OCI-LY3 (cell line): ENCODE results near the gene NNMT.

Experiments
- H2AFZ ChIP-seq: fragments of 200-600, 300-600 bp; shearing (Covaris generic); 2 replicates; pipeline ENCODE4 v1.6.0; 2014; ENCODE audit warnings: antibody characterized with exemption, low read depth, low read length
- H3K27ac ChIP-seq: fragments of 200-600, 300-600 bp; sonication (generic); 2 replicates; pipeline ENCODE4 v1.5.1; 2014; ENCODE audit warnings: mild to moderate bottlenecking, low read length, moderate library complexity, mixed read lengths
- H3K27me3 ChIP-seq: fragments of 200-600, 300-600 bp; sonication (generic); 2 replicates; pipeline ENCODE4 v1.6.1; 2014; ENCODE audit warnings: low read depth, low read length, mixed read lengths
- H3K36me3 ChIP-seq: fragments of 200-600, 300-600 bp; sonication (generic); replicated peaks from 2 replicates; pipeline ENCODE3; 2014; ENCODE audit warnings: low read depth, low read length, mixed read lengths
- H3K4me1 ChIP-seq: fragments of 300-600, 200-600 bp; sonication (generic); 2 replicates; pipeline ENCODE4 v1.6.1; 2014; ENCODE audit warnings: low read length, mixed read lengths
- H3K4me2 ChIP-seq: fragments of 200-600, 300-600 bp; sonication (generic); 2 replicates; pipeline ENCODE4 v1.6.1; 2014; ENCODE audit warnings: low read length, mixed read lengths
- H3K4me3 ChIP-seq: fragments of 300-600, 200-600 bp; sonication (generic); 2 replicates; pipeline ENCODE4 v1.5.1; 2014; ENCODE audit warnings: antibody characterized with exemption, mild to moderate bottlenecking, low read length, moderate library complexity
- H3K79me2 ChIP-seq: fragments of 300-600, 200-600 bp; shearing (Covaris generic); 2 replicates; pipeline ENCODE4 v1.6.1; 2014; ENCODE audit warnings: mild to moderate bottlenecking, low read length, mixed read lengths
- H3K9ac ChIP-seq: fragments of 300-600, 200-600 bp; shearing (Covaris generic); 2 replicates; pipeline ENCODE4 v1.6.0; 2014; ENCODE audit warnings: mild to moderate bottlenecking, low read length, moderate library complexity
- H3K9me3 ChIP-seq: fragments of 200-600, 300-600 bp; shearing (Covaris generic); 2 replicates; pipeline ENCODE4 v1.6.1; 2014; ENCODE audit warnings: low read length, mixed read lengths; ENCODE audit not compliant: insufficient read depth
- H4K20me1 ChIP-seq: fragments of 200-600, 300-600 bp; sonication (generic); 2 replicates; pipeline ENCODE4 v1.6.1; 2016; ENCODE audit warnings: low read length, mixed read lengths; ENCODE audit not compliant: insufficient read depth
- EZH2phosphoT487 ChIP-seq: fragments of 200-600 bp; shearing (Covaris generic); IDR thresholded peaks from 2 replicates; pipeline ENCODE4 v1.6.1; 2018; ENCODE audit warnings: antibody characterized with exemption, mixed run types, low read depth
- TF ChIP-seq, protein P1 (sequence below): fragments of 200-600, 300-600 bp; sonication (generic); IDR thresholded peaks from 2 replicates; pipeline ENCODE4 v1.5.1; 2014; ENCODE audit warnings: antibody characterized with exemption, low read length, low read depth

NNMT gene

GRCh38 chr11:114254571-114255146 lies 41.5 kb upstream of the NNMT start:
- TF ChIP-seq, protein P1, sequence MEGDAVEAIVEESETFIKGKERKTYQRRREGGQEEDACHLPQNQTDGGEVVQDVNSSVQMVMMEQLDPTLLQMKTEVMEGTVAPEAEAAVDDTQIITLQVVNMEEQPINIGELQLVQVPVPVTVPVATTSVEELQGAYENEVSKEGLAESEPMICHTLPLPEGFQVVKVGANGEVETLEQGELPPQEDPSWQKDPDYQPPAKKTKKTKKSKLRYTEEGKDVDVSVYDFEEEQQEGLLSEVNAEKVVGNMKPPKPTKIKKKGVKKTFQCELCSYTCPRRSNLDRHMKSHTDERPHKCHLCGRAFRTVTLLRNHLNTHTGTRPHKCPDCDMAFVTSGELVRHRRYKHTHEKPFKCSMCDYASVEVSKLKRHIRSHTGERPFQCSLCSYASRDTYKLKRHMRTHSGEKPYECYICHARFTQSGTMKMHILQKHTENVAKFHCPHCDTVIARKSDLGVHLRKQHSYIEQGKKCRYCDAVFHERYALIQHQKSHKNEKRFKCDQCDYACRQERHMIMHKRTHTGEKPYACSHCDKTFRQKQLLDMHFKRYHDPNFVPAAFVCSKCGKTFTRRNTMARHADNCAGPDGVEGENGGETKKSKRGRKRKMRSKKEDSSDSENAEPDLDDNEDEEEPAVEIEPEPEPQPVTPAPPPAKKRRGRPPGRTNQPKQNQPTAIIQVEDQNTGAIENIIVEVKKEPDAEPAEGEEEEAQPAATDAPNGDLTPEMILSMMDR = no peak
- no peak for TF ChIP-seq EZH2phosphoT487
- Histone ChIP-seq H3K79me2 (no peaks in the 10 kb centered on the region), H3K9me3 (no peaks in the 10 kb centered on the region), H3K4me1 (peaks cover 8% of the 10 kb centered on the region), H3K4me2 (no peak overlapping the region), H3K4me3 (no peak overlapping the region), H3K27me3 (no peaks in the 10 kb centered on the region), H3K27ac (no peak overlapping the region), H3K36me3 (no peaks in the 10 kb centered on the region), H4K20me1 (no peaks in the 10 kb centered on the region), H3K9ac (no peak overlapping the region), H2AFZ (no peak overlapping the region)

- H3K9me3 ChIP-seq = no peaks in the 10 kb centered on the region
- H3K9ac ChIP-seq = no peak overlapping the region
- H3K36me3 ChIP-seq = no peaks in the 10 kb centered on the region
- no peaks in the 10 kb centered on the region for H3K79me2 ChIP-seq
- no peaks in the 10 kb centered on the region for H3K27me3 ChIP-seq
- TF ChIP-seq EZH2phosphoT487 = no peak
- TF ChIP-seq, protein P1 = no peak
- H2AFZ ChIP-seq = no peak overlapping the region
- no peaks in the 10 kb centered on the region for H4K20me1 ChIP-seq
- no peak overlapping the region for H3K4me2 ChIP-seq
- H3K27ac ChIP-seq = no peak overlapping the region
- peaks cover 11% of the 10 kb centered on the region for H3K4me1 ChIP-seq
- H3K4me3 ChIP-seq = no peak overlapping the region
Measured at GRCh38 chr11:114255289-114255688, 40.9 kb upstream of the NNMT start.

- H3K27ac ChIP-seq = no peak overlapping the region
- TF ChIP-seq, protein P1 = no peak
- TF ChIP-seq EZH2phosphoT487 = no peak
- no peak overlapping the region for H2AFZ ChIP-seq
- H3K36me3 ChIP-seq = no peaks in the 10 kb centered on the region
- H3K4me2 ChIP-seq = no peak overlapping the region
- no peaks in the 10 kb centered on the region for H3K79me2 ChIP-seq
- H3K27me3 ChIP-seq = no peaks in the 10 kb centered on the region
- no peaks in the 10 kb centered on the region for H4K20me1 ChIP-seq
- peaks cover 17% of the 10 kb centered on the region for H3K4me1 ChIP-seq
- H3K4me3 ChIP-seq = no peak overlapping the region
- H3K9me3 ChIP-seq = no peaks in the 10 kb centered on the region
- no peak overlapping the region for H3K9ac ChIP-seq
Measured at GRCh38 chr11:114256176-114256966, 39.8 kb upstream of the NNMT start.

DNA sequence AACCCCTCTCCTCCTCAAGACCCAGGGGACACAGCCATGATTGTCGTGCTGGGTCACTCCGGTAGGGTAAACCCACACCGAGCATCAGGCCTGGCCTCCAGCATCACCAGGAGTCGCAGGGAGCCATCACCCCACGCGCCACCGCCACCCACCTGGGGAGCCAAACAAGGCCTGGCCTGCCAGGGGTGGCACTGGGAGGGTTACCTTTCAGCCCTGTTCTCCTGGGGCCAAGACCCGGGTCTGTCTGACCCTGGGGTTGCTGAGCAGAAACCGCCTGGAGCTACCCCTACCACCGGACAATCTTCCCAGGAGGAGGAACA lies 39.3 kb upstream of the NNMT start:
- Histone ChIP-seq H4K20me1 (no peaks in the 10 kb centered on the region), H3K4me2 (no peak overlapping the region), H3K27ac (no peak overlapping the region), H3K27me3 (no peaks in the 10 kb centered on the region), H3K9ac (no peak overlapping the region), H3K79me2 (no peaks in the 10 kb centered on the region), H2AFZ (no peak overlapping the region), H3K36me3 (no peaks in the 10 kb centered on the region), H3K4me3 (no peak overlapping the region), H3K4me1 (peaks cover 17% of the 10 kb centered on the region), H3K9me3 (no peaks in the 10 kb centered on the region)
- TF ChIP-seq EZH2phosphoT487 = no peak
- TF ChIP-seq, protein P1 = no peak
